Hepatocyte (in vitro differentiated cells): ENCODE data around the gene PPM1H.

ENCODE experiments used
- CTCF ChIP-seq: fragments of 200-600 bp; sonication (generic); IDR thresholded peaks from 2 replicates; pipeline ENCODE4 v1.5.1; 2016; ENCODE audit warnings: antibody characterized with exemption, mild to moderate bottlenecking; ENCODE audit not compliant: poor library complexity
- EZH2phosphoT487 ChIP-seq: fragments of 200-600 bp; sonication (generic); IDR thresholded peaks from one replicate; pipeline ENCODE4 v1.6.1; 2018; ENCODE audit warnings: antibody characterized with exemption, mild to moderate bottlenecking, low read depth, moderate library complexity; ENCODE audit not compliant: unreplicated experiment, severe bottlenecking

- TF ChIP-seq CTCF, result no peak
- no peak for TF ChIP-seq EZH2phosphoT487
Observed at GRCh38 chr12:62771828-62772227, 163.1 kb downstream of the PPM1H start.
